GM21447 (cell line): Measurements from ENCODE around the gene STRADB.
"Not testable (repeated sequence)": the region's sequence is repeated elsewhere in the genome, so short reads cannot be mapped to it uniquely, and the experiment has no call there.

Source experiments
- ATAC-seq: cut with Tn5 transposase; IDR thresholded peaks from one replicate; pipeline ENCODE4 v1.9.1; 2021; ENCODE audit not compliant: unreplicated experiment

STRADB gene

GRCh38 chr2:201429835-201430234, 21.7 kb upstream of the STRADB start:
- ATAC-seq, result not testable (repeated sequence)

- ATAC-seq, result not testable (repeated sequence)
Observed at GRCh38 chr2:201430322-201430721, 21.2 kb upstream of the STRADB start.

GRCh38 chr2:201430839-201431238, 20.7 kb upstream of the STRADB start:
- no peak for ATAC-seq

GRCh38 chr2:201432038-201432620, 19.4 kb upstream of the STRADB start:
- no peak for ATAC-seq

GRCh38 chr2:201432621-201433393, 18.7 kb upstream of the STRADB start:
- ATAC-seq, result no peak

GRCh38 chr2:201433394-201433995, 18.0 kb upstream of the STRADB start:
- no peak for ATAC-seq

- no peak for ATAC-seq
Observed at GRCh38 chr2:201436141-201436540, 15.4 kb upstream of the STRADB start.

- ATAC-seq, result not testable (repeated sequence)
Observed at GRCh38 chr2:201439336-201439922, 12.1 kb upstream of the STRADB start.

- no peak for ATAC-seq
Observed at GRCh38 chr2:201440182-201440581, 11.4 kb upstream of the STRADB start.

GRCh38 chr2:201441409-201441808, 10.1 kb upstream of the STRADB start:
- no peak for ATAC-seq

- no peak for ATAC-seq
Observed at GRCh38 chr2:201444746-201445465, 6.6 kb upstream of the STRADB start.

- no peak for ATAC-seq
Observed at GRCh38 chr2:201447086-201447485, 4.5 kb upstream of the STRADB start.

- ATAC-seq, result no peak
Observed at GRCh38 chr2:201448061-201448460, 3.5 kb upstream of the STRADB start.

GRCh38 chr2:201448701-201449100, 2.8 kb upstream of the STRADB start:
- no peak for ATAC-seq

GRCh38 chr2:201450954-201451291, 617 bp upstream of the STRADB start:
- ATAC-seq, result peak; percentile 22

- ATAC-seq, result no peak
Observed at GRCh38 chr2:201452058-201452921, 750 bp downstream of the STRADB start.

- no peak for ATAC-seq
Observed at GRCh38 chr2:201452922-201453643, 1.5 kb downstream of the STRADB start.

GRCh38 chr2:201458381-201458780, 6.8 kb downstream of the STRADB start:
- no peak for ATAC-seq

GRCh38 chr2:201460532-201460931, 9.0 kb downstream of the STRADB start:
- no peak for ATAC-seq

GRCh38 chr2:201464547-201464946, 13.0 kb downstream of the STRADB start:
- no peak for ATAC-seq
